CD1c-positive myeloid dendritic cell (primary cell): Measurements from ENCODE around the gene TNFRSF1A.
"Not testable (repeated sequence)": the region's sequence is repeated elsewhere in the genome, so short reads cannot be mapped to it uniquely, and the experiment has no call there.

Experiments
- DNase-seq: peaks from one replicate; pipeline ENCODE4 v3.0.0-alpha.2; 2016; ENCODE audit errors: extremely low spot score

TNFRSF1A gene

GRCh38 chr12:6356374-6356820, 14.5 kb upstream of the TNFRSF1A start:
- DNase-seq, result no peak

- peak; percentile 88 for DNase-seq
Observed at GRCh38 chr12:6355491-6356373, 13.9 kb upstream of the TNFRSF1A start.

- DNase-seq, result no peak
Observed at GRCh38 chr12:6354495-6355393, 12.9 kb upstream of the TNFRSF1A start.

GRCh38 chr12:6352193-6353173, 10.6 kb upstream of the TNFRSF1A start:
- DNase-seq, result peak; percentile 87

- no peak for DNase-seq
Observed at GRCh38 chr12:6351622-6352021, 9.7 kb upstream of the TNFRSF1A start.

- no peak for DNase-seq
Observed at GRCh38 chr12:6347367-6348338, 5.8 kb upstream of the TNFRSF1A start.

GRCh38 chr12:6346942-6347341, 5.1 kb upstream of the TNFRSF1A start:
- no peak for DNase-seq

- DNase-seq, result no peak
Observed at GRCh38 chr12:6346235-6346832, 4.5 kb upstream of the TNFRSF1A start.

GRCh38 chr12:6345319-6346091, 3.6 kb upstream of the TNFRSF1A start:
- DNase-seq, result peak; percentile 73

- DNase-seq, result not testable (repeated sequence)
Observed at GRCh38 chr12:6344101-6344660, 2.3 kb upstream of the TNFRSF1A start.

GRCh38 chr12:6343518-6343917, 1.6 kb upstream of the TNFRSF1A start:
- no peak for DNase-seq

GRCh38 chr12:6342140-6342889, 439 bp upstream of the TNFRSF1A start:
- no peak for DNase-seq

- DNase-seq, result peak; percentile 73
Observed at GRCh38 chr12:6340745-6341416, 995 bp downstream of the TNFRSF1A start.

- DNase-seq, result no peak
Observed at GRCh38 chr12:6340032-6340638, 1.7 kb downstream of the TNFRSF1A start.

- no peak for DNase-seq
Observed at GRCh38 chr12:6338955-6339354, 2.9 kb downstream of the TNFRSF1A start.

GRCh38 chr12:6338536-6338935, 3.3 kb downstream of the TNFRSF1A start:
- not testable (repeated sequence) for DNase-seq

- DNase-seq, result no peak
Observed at GRCh38 chr12:6337958-6338433, 3.9 kb downstream of the TNFRSF1A start.
